NT2/D1 (cell line): Measurements from ENCODE around the gene TSFM.

Source experiments
- SUZ12 ChIP-seq: IDR thresholded peaks from 2 replicates; pipeline ENCODE4 v1.6.1; 2011; ENCODE audit not compliant: insufficient read length, insufficient read depth; ENCODE audit errors: extremely low read depth
- YY1 ChIP-seq: IDR thresholded peaks from 2 replicates; pipeline ENCODE4 v1.6.1; 2011; ENCODE audit not compliant: insufficient read length, insufficient read depth
- ZNF274 ChIP-seq: IDR thresholded peaks from 2 replicates; pipeline ENCODE4 v1.6.1; 2011; ENCODE audit warnings: mild to moderate bottlenecking, low read depth, low read length

GRCh38 chr12:57816855-57817151 is 34.2 kb downstream of the TSFM start:
- no peak for TF ChIP-seq ZNF274
- no peak for TF ChIP-seq YY1
- no peak for TF ChIP-seq SUZ12
